ENCODE results near the gene CCDC34. TPM values are rescaled to one million over a fixed set of nuclear protein-coding genes. Genes with fewer than 3 reads are reported as not detected.
A peak's percentile ranks its signal among the peaks of the same experiment; 100 is the strongest.

The CCDC34 gene
- total and polyA plus RNA-seq, 4 donors = 1.4 to 6.4 (median 3.5) TPM

- Histone ChIP-seq H3K27me3 (ENCODE audit: control insufficient read depth in 1 of 2, insufficient read depth in 2 of 2, low read length in 1 of 2) (no peaks in the 10 kb centered on the region), H3K36me3 (ENCODE audit: control insufficient read depth in 1 of 2, insufficient read depth in 2 of 2, low read length in 1 of 2) (no peaks in the 10 kb centered on the region), H3K27ac (ENCODE audit: low read depth in 1 of 2, low read length in 2 of 2) (no peak overlapping the region), H3K9me3 (ENCODE audit: control insufficient read depth, low read length) (no peaks in the 10 kb centered on the region), H3K4me3 (ENCODE audit: low read length in 2 of 2) (no peak overlapping the region), H3K4me1 (ENCODE audit: control insufficient read depth in 1 of 2, insufficient read depth in 2 of 2, low read length in 2 of 2) (peaks cover 6 to 24% of the 10 kb centered on the region in 2 donors)
- intact Hi-C loops (cut with DNase I) = no loop called here
- WGBS, 2 donors = 39 to 51% methylated on average over 7 of the region's 7 CpGs
- ATAC-seq (ENCODE audit: low FRiP score) (no peak), DNase-seq (no peak)
Observed at GRCh38 chr11:27395556-27396258, 32.7 kb upstream of the CCDC34 start.

GRCh38 chr11:27394781-27395228, 31.8 kb upstream of the CCDC34 start:
- DNase-seq (no peak), ATAC-seq (ENCODE audit: low FRiP score) (no peak)
- 68 to 86% methylated on average over 4 of the region's 4 CpGs for WGBS, 2 donors
- Histone ChIP-seq H3K4me3 (ENCODE audit: low read length in 2 of 2) (no peak overlapping the region), H3K27me3 (ENCODE audit: control insufficient read depth in 1 of 2, insufficient read depth in 2 of 2, low read length in 1 of 2) (no peaks in the 10 kb centered on the region), H3K27ac (ENCODE audit: low read depth in 1 of 2, low read length in 2 of 2) (peak overlapping the region in 1 of 2 donors; percentile 63), H3K9me3 (ENCODE audit: control insufficient read depth, low read length) (no peaks in the 10 kb centered on the region), H3K36me3 (ENCODE audit: control insufficient read depth in 1 of 2, insufficient read depth in 2 of 2, low read length in 1 of 2) (no peaks in the 10 kb centered on the region), H3K4me1 (ENCODE audit: control insufficient read depth in 1 of 2, insufficient read depth in 2 of 2, low read length in 2 of 2) (peaks cover 6 to 24% of the 10 kb centered on the region in 2 donors)
- intact Hi-C loops (cut with DNase I) = no loop called here

- Histone ChIP-seq H3K4me3 (ENCODE audit: low read length in 2 of 2) (no peak overlapping the region), H3K4me1 (ENCODE audit: control insufficient read depth in 1 of 2, insufficient read depth in 2 of 2, low read length in 2 of 2) (peaks cover 6 to 22% of the 10 kb centered on the region in 2 donors), H3K36me3 (ENCODE audit: control insufficient read depth in 1 of 2, insufficient read depth in 2 of 2, low read length in 1 of 2) (no peaks in the 10 kb centered on the region), H3K27me3 (ENCODE audit: control insufficient read depth in 1 of 2, insufficient read depth in 2 of 2, low read length in 1 of 2) (no peaks in the 10 kb centered on the region), H3K9me3 (ENCODE audit: control insufficient read depth, low read length) (no peaks in the 10 kb centered on the region), H3K27ac (ENCODE audit: low read depth in 1 of 2, low read length in 2 of 2) (no peak overlapping the region)
- intact Hi-C loops (cut with DNase I) = no loop called here
- DNase-seq = no peak
- 61 to 64% methylated on average over 4 of the region's 4 CpGs for WGBS, 2 donors
- ATAC-seq (ENCODE audit: low FRiP score) = no peak
Observed at GRCh38 chr11:27392278-27393114, 29.5 kb upstream of the CCDC34 start.

GRCh38 chr11:27391331-27392015, 28.5 kb upstream of the CCDC34 start:
- intact Hi-C loops (cut with DNase I) = no loop called here
- Histone ChIP-seq H3K4me3 (ENCODE audit: low read length in 2 of 2) (no peak overlapping the region), H3K27me3 (ENCODE audit: control insufficient read depth in 1 of 2, insufficient read depth in 2 of 2, low read length in 1 of 2) (no peaks in the 10 kb centered on the region), H3K27ac (ENCODE audit: low read depth in 1 of 2, low read length in 2 of 2) (no peak overlapping the region), H3K36me3 (ENCODE audit: control insufficient read depth in 1 of 2, insufficient read depth in 2 of 2, low read length in 1 of 2) (no peaks in the 10 kb centered on the region), H3K4me1 (ENCODE audit: control insufficient read depth in 1 of 2, insufficient read depth in 2 of 2, low read length in 2 of 2) (peaks cover 6 to 18% of the 10 kb centered on the region in 2 donors), H3K9me3 (ENCODE audit: control insufficient read depth, low read length) (no peaks in the 10 kb centered on the region)
- no peak for DNase-seq
- no peak for ATAC-seq (ENCODE audit: low FRiP score)
- WGBS, 2 donors = 82% methylated on average over 5 of the region's 5 CpGs

- H3K4me3 ChIP-seq (ENCODE audit: low read length in 2 of 2) = no peak overlapping the region
- WGBS, 2 donors = 63% methylated on average over 6 of the region's 6 CpGs
- no peak for ATAC-seq (ENCODE audit: low FRiP score)
- no peaks in the 10 kb centered on the region for H3K36me3 ChIP-seq (ENCODE audit: control insufficient read depth in 1 of 2, insufficient read depth in 2 of 2, low read length in 1 of 2)
- H3K4me1 ChIP-seq (ENCODE audit: control insufficient read depth in 1 of 2, insufficient read depth in 2 of 2, low read length in 2 of 2) = peaks cover 6 to 14% of the 10 kb centered on the region in 2 donors
- DNase-seq = no peak
- no peaks in the 10 kb centered on the region for H3K27me3 ChIP-seq (ENCODE audit: control insufficient read depth in 1 of 2, insufficient read depth in 2 of 2, low read length in 1 of 2)
- H3K27ac ChIP-seq (ENCODE audit: low read depth in 1 of 2, low read length in 2 of 2) = peak overlapping the region in 1 of 2 donors; percentile 57
- intact Hi-C loops (cut with DNase I) = no loop called here
- no peaks in the 10 kb centered on the region for H3K9me3 ChIP-seq (ENCODE audit: control insufficient read depth, low read length)
Observed at GRCh38 chr11:27390318-27391295, 27.6 kb upstream of the CCDC34 start.

GRCh38 chr11:27388869-27389268, 25.9 kb upstream of the CCDC34 start:
- no peaks in the 10 kb centered on the region for H3K9me3 ChIP-seq (ENCODE audit: control insufficient read depth, low read length)
- DNase-seq = no peak
- no peak overlapping the region for H3K4me3 ChIP-seq (ENCODE audit: low read length in 2 of 2)
- no peak for ATAC-seq (ENCODE audit: low FRiP score)
- intact Hi-C loops (cut with DNase I) = no loop called here
- H3K27me3 ChIP-seq (ENCODE audit: control insufficient read depth in 1 of 2, insufficient read depth in 2 of 2, low read length in 1 of 2) = no peaks in the 10 kb centered on the region
- no peak overlapping the region for H3K27ac ChIP-seq (ENCODE audit: low read depth in 1 of 2, low read length in 2 of 2)
- H3K4me1 ChIP-seq (ENCODE audit: control insufficient read depth in 1 of 2, insufficient read depth in 2 of 2, low read length in 2 of 2) = peaks cover 2 to 12% of the 10 kb centered on the region in 2 donors
- no peaks in the 10 kb centered on the region for H3K36me3 ChIP-seq (ENCODE audit: control insufficient read depth in 1 of 2, insufficient read depth in 2 of 2, low read length in 1 of 2)
- 17 to 48% methylated on average over 1 of the region's 1 CpG for WGBS, 2 donors

- DNase-seq = no peak
- H3K4me3 ChIP-seq (ENCODE audit: low read length in 2 of 2) = no peak overlapping the region
- ATAC-seq (ENCODE audit: low FRiP score) = no peak
- H3K27me3 ChIP-seq (ENCODE audit: control insufficient read depth in 1 of 2, insufficient read depth in 2 of 2, low read length in 1 of 2) = no peaks in the 10 kb centered on the region
- no peak overlapping the region for H3K27ac ChIP-seq (ENCODE audit: low read depth in 1 of 2, low read length in 2 of 2)
- intact Hi-C loops (cut with DNase I) = no loop called here
- peaks cover 2 to 11% of the 10 kb centered on the region in 2 donors for H3K4me1 ChIP-seq (ENCODE audit: control insufficient read depth in 1 of 2, insufficient read depth in 2 of 2, low read length in 2 of 2)
- H3K36me3 ChIP-seq (ENCODE audit: control insufficient read depth in 1 of 2, insufficient read depth in 2 of 2, low read length in 1 of 2) = no peaks in the 10 kb centered on the region
- no peaks in the 10 kb centered on the region for H3K9me3 ChIP-seq (ENCODE audit: control insufficient read depth, low read length)
- WGBS, 2 donors = 30 to 35% methylated on average over 2 of the region's 2 CpGs
Observed at GRCh38 chr11:27388001-27388400, 25.0 kb upstream of the CCDC34 start.

- no peak overlapping the region for H3K4me3 ChIP-seq (ENCODE audit: low read length in 2 of 2)
- no peaks in the 10 kb centered on the region for H3K9me3 ChIP-seq (ENCODE audit: control insufficient read depth, low read length)
- no peak for ATAC-seq (ENCODE audit: low FRiP score)
- WGBS, 2 donors = 21 to 24% methylated on average over 2 of the region's 2 CpGs
- no peaks in the 10 kb centered on the region for H3K36me3 ChIP-seq (ENCODE audit: control insufficient read depth in 1 of 2, insufficient read depth in 2 of 2, low read length in 1 of 2)
- H3K27me3 ChIP-seq (ENCODE audit: control insufficient read depth in 1 of 2, insufficient read depth in 2 of 2, low read length in 1 of 2) = no peaks in the 10 kb centered on the region
- no peak overlapping the region for H3K27ac ChIP-seq (ENCODE audit: low read depth in 1 of 2, low read length in 2 of 2)
- H3K4me1 ChIP-seq (ENCODE audit: control insufficient read depth in 1 of 2, insufficient read depth in 2 of 2, low read length in 2 of 2) = peaks cover 2 to 6% of the 10 kb centered on the region in 2 donors
- DNase-seq = no peak
- intact Hi-C loops (cut with DNase I) = no loop called here
Observed at GRCh38 chr11:27387362-27387761, 24.3 kb upstream of the CCDC34 start.
